Naive thymus-derived CD4-positive, alpha-beta T cell (primary cell): ENCODE measurements around the gene CNN2. TPM values are rescaled to one million over a fixed set of nuclear protein-coding genes. Genes with fewer than 3 reads are reported as not detected.
A peak's percentile ranks its signal among the peaks of the same experiment; 100 is the strongest.

Source experiments
- ATAC-seq: fragments of 150-1000 bp; cut with Tn5 transposase; 2 replicates; pipeline ENCODE4 v1.10.0; 2021; ENCODE audit warnings: mild to moderate bottlenecking, moderate library complexity
- CTCF ChIA-PET: fragments of 350-600 bp; sonication (Branson Sonifier 250); formaldehyde crosslinking; loops from one replicate; lab custom pipeline; 2021; ENCODE audit warnings: antibody characterized with exemption; lab: Charles Lee
- POLR2A ChIA-PET: fragments of 350-600 bp; sonication (Branson Sonifier 250); formaldehyde crosslinking; loops from one replicate; lab custom pipeline; 2021; ENCODE audit warnings: antibody characterized with exemption, inconsistent platforms; lab: Charles Lee
- DNase-seq, 9 donors: peaks; one replicate each; pipeline versions ENCODE4 v3.0.0 to v3.0.0-alpha.2; 2020 to 2022; ENCODE audit warnings: mixed read lengths in 1 of 9
- H3K27ac ChIP-seq: one replicate; pipeline ENCODE4 v1.7.0; 2013; ENCODE audit warnings: mild to moderate bottlenecking, low read depth, low read length, moderate library complexity
- H3K27me3 ChIP-seq, 2 donors: one replicate each; pipeline ENCODE4 v1.7.0; 2013; ENCODE audit warnings: low read length in 2 of 2, mild to moderate bottlenecking in 2 of 2, moderate library complexity in 2 of 2; ENCODE audit not compliant: control insufficient read depth in 2 of 2, insufficient read depth in 2 of 2
- H3K36me3 ChIP-seq, 3 experiments: 1 replicate in 2 of 3; 2 replicates in 1 of 3; pipeline ENCODE4 v1.7.0; 2013; ENCODE audit warnings: low read length in 3 of 3, mild to moderate bottlenecking in 3 of 3, moderate library complexity in 1 of 3; ENCODE audit not compliant: insufficient read depth in 3 of 3, control insufficient read depth in 2 of 3
- H3K4me1 ChIP-seq, 2 donors: one replicate each; pipeline ENCODE4 v1.7.0; 2013; ENCODE audit warnings: low read length in 2 of 2, mild to moderate bottlenecking in 2 of 2, moderate library complexity in 1 of 2; ENCODE audit not compliant: control insufficient read depth in 2 of 2, insufficient read depth in 2 of 2
- H3K4me3 ChIP-seq: 2 replicates; pipeline ENCODE4 v1.7.0; 2013; ENCODE audit warnings: mild to moderate bottlenecking, low read length
- H3K9me3 ChIP-seq, 3 experiments: 1 replicate in 2 of 3; 2 replicates in 1 of 3; pipeline ENCODE4 v1.7.0; 2013; ENCODE audit warnings: low read length in 3 of 3; ENCODE audit not compliant: control insufficient read depth in 2 of 3
- H3K27ac Mint-ChIP-seq, 9 donors: one replicate each; pipeline ENCODE4 v1.8.0; 2020 to 2022; ENCODE audit warnings: mixed read lengths in 9 of 9, mild to moderate bottlenecking in 8 of 9, moderate library complexity in 5 of 9, inconsistent platforms in 2 of 9
- H3K27me3 Mint-ChIP-seq, 5 donors: one replicate each; pipeline ENCODE4 v1.8.0; 2021 to 2022; ENCODE audit warnings: mixed read lengths in 5 of 5, mild to moderate bottlenecking in 1 of 5
- H3K36me3 Mint-ChIP-seq, 5 donors: one replicate each; pipeline ENCODE4 v1.8.0; 2020 to 2022; ENCODE audit warnings: mixed read lengths in 5 of 5, mild to moderate bottlenecking in 3 of 5, inconsistent platforms in 1 of 5
- H3K4me1 Mint-ChIP-seq, 7 donors: one replicate each; pipeline ENCODE4 v1.8.0; 2020 to 2022; ENCODE audit warnings: mixed read lengths in 7 of 7, mild to moderate bottlenecking in 3 of 7, inconsistent platforms in 1 of 7
- H3K4me3 Mint-ChIP-seq, 10 donors: one replicate each; pipeline ENCODE4 v1.8.0; 2020 to 2022; ENCODE audit warnings: mild to moderate bottlenecking in 10 of 10, mixed read lengths in 10 of 10, moderate library complexity in 6 of 10, inconsistent platforms in 2 of 10
- H3K9me3 Mint-ChIP-seq, 11 donors: one replicate each; pipeline ENCODE4 v1.8.0; 2020 to 2022; ENCODE audit warnings: mixed read lengths in 11 of 11, mild to moderate bottlenecking in 4 of 11, inconsistent platforms in 1 of 11, moderate library complexity in 1 of 11
- intact Hi-C, 2 donors: fragments of 100-400 bp; cut with micrococcal nuclease; formaldehyde crosslinking; loops; one replicate each; pipeline ENCODE4 v1.15.1; 2023
- polyA plus RNA-seq, 2 donors: library from polyadenylated mRNA; unstranded; fragments of 300-500 nt; fragmentation: Illumina TruSeq; gene quantifications; one replicate each; pipeline ENCODE4 v1.2.3, GENCODE V29; 2021
- total RNA-seq, 6 experiments: library from RNA in 5 of 6; stranded (reverse) in 5 of 6; gene quantifications; 1 replicate in 5 of 6; 2 replicates in 1 of 6; pipeline ENCODE4 v1.2.3 and lab custom pipeline; 2021 to 2026

Gene CNN2
- total and polyA plus RNA-seq, 7 experiments from 2014 or later = 234 to 704 (median 326) TPM

DNA sequence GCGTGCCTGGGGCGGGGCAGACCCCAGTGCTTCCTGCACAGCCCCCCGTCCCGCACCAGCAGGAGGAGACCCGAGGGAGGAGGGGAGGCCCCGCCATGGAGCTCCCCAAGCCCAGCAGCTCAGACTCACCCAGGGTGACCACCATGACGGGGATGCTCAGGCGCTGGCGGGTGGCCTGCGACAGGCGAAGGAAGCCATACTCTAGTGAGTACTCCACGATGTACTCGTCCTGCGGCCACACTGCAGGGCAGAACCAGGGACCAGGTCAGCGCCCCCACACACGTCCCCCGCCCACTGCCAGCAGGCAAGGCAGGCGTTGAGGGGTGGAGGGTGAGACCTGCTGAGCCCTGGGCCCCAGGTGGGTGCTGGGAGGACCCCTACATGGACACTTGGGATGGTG lies 14.1 kb upstream of the CNN2 start:
- no peak overlapping the region for H3K4me3 ChIP-seq
- Mint-ChIP-seq H3K9me3 (no peaks in the 10 kb centered on the region), H3K36me3 (peaks cover 0 to 3% (median 0%) of the 10 kb centered on the region in 5 donors), H3K4me3 (no peak overlapping the region), H3K27ac (no peak overlapping the region), H3K4me1 (peaks cover 0 to 16% (median 11%) of the 10 kb centered on the region in 7 donors), H3K27me3 (no peaks in the 10 kb centered on the region)
- H3K27me3 ChIP-seq = no peaks in the 10 kb centered on the region
- ChIA-PET POLR2A (interaction anchor here (0.9 to 1.7 kb wide), 3 partner anchors 9 to 202 kb away, joined by 3 to 4 read pairs (median 4); partner anchors contain the start of genes ARHGAP45 and RNU6-2), CTCF (interaction anchor here (0.7 kb wide), 1 partner anchor 11 kb away, joined by 3 read pairs; no protein-coding TSS in a partner anchor)
- intact Hi-C loops = no loop called here
- DNase-seq (no peak), ATAC-seq (no peak)
- no peak overlapping the region for H3K27ac ChIP-seq
- no peaks in the 10 kb centered on the region for H3K9me3 ChIP-seq
- peaks cover 7 to 12% of the 10 kb centered on the region in 2 donors for H3K4me1 ChIP-seq
- peaks cover 0 to 67% (median 0%) of the 10 kb centered on the region in 3 experiments for H3K36me3 ChIP-seq

DNA sequence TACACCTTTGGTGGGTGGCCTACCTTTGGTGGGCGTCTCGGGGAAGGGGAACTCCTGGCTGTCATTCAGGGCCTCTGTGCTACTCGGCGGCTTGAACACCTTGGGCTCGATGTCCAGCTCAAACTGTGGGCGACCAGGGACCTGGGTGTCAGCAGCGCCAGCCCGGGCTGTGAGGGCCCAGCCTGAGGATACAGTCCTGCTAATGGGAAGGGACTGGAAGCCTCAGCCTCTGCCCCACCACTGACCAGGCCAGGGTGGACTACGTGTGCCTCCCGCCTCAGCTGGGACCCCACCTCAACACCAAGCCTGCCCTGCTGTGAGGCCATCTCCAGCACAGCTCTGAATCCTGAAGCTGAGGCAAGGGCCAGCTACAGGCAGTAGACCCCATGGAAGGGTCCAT lies 13.2 kb upstream of the CNN2 start:
- intact Hi-C loops = no loop called here
- Histone ChIP-seq H3K4me3 (no peak overlapping the region), H3K27ac (no peak overlapping the region), H3K9me3 (no peaks in the 10 kb centered on the region), H3K27me3 (no peaks in the 10 kb centered on the region), H3K4me1 (peaks cover 16 to 21% of the 10 kb centered on the region in 2 donors), H3K36me3 (peaks cover 0 to 67% (median 0%) of the 10 kb centered on the region in 3 experiments)
- ATAC-seq = no peak
- DNase-seq = no peak
- H3K27ac Mint-ChIP-seq = no peak overlapping the region
- H3K4me1 Mint-ChIP-seq = peaks cover 5 to 25% (median 14%) of the 10 kb centered on the region in 7 donors
- ChIA-PET POLR2A (interaction anchor here (0.9 to 1.7 kb wide), 3 partner anchors 8 to 201 kb away, joined by 3 to 4 read pairs (median 4); partner anchors contain the start of genes ARHGAP45 and RNU6-2), CTCF (interaction anchor here (1.3 kb wide), 1 partner anchor 150 kb away, joined by 3 read pairs; no protein-coding TSS in a partner anchor)
- H3K36me3 Mint-ChIP-seq = peaks cover 0 to 3% (median 0%) of the 10 kb centered on the region in 5 donors
- no peaks in the 10 kb centered on the region for H3K27me3 Mint-ChIP-seq
- no peaks in the 10 kb centered on the region for H3K9me3 Mint-ChIP-seq
- no peak overlapping the region for H3K4me3 Mint-ChIP-seq

DNA sequence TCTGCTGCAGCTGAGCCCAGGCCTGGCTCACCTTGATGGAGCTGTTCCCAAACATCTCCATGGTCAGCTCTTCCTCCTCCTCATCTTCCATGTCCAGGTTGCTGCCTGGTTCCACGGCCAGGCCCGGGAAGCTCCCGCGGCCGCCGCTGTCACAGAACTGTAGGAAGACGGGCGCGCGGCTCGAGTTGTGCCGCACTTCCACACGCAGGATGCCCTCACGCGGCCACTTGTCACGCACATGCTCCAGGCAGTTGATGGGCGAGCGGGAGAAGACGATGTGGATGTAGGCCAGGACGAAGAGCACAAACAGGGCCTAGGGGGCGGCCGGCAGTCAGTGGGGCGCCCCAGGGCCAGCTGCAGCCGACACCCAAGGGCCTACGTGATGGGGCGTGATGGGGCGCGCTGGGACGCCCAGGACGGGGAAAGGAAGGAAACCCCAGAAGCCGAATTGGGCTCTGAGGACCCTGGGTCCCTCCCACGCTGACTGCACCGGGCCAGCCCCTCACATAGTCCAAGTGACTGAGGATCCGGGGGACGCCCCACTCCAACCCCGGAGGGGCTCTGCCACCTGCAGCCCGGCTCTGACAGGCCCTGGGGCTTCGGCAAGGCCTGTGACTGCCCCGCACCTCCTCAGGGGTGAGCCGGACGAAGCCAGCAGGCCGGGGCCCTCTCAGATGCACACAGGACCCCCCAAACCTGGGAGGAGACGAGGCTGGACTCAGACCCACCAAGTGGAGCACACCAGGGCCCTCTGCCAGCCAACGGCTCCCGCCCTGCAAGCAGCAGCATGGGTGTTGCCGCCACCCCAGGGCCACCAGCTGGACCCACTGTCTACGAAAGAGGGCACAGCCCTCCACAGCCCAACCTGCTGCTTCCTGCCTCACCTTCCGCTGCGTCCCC lies 12.0 kb upstream of the CNN2 start:
- peaks cover 26 to 33% of the 10 kb centered on the region in 2 donors for H3K4me1 ChIP-seq
- no peaks in the 10 kb centered on the region for H3K27me3 Mint-ChIP-seq
- ChIA-PET POLR2A (interaction anchor here (1.4 to 1.7 kb wide), 3 partner anchors 9 to 255 kb away, joined by 3 to 6 read pairs (median 4); partner anchors contain the start of genes ARHGAP45 and CIRBP), CTCF (interaction anchor here (1.3 kb wide), 1 partner anchor 151 kb away, joined by 3 read pairs; no protein-coding TSS in a partner anchor)
- peaks cover 0 to 3% (median 0%) of the 10 kb centered on the region in 5 donors for H3K36me3 Mint-ChIP-seq
- intact Hi-C loops = no loop called here
- peaks cover 9 to 37% (median 18%) of the 10 kb centered on the region in 7 donors for H3K4me1 Mint-ChIP-seq
- H3K27me3 ChIP-seq = no peaks in the 10 kb centered on the region
- no peaks in the 10 kb centered on the region for H3K9me3 ChIP-seq
- ATAC-seq (no peak), DNase-seq (no peak)
- no peak overlapping the region for H3K27ac ChIP-seq
- H3K9me3 Mint-ChIP-seq = no peaks in the 10 kb centered on the region
- no peak overlapping the region for H3K4me3 ChIP-seq
- H3K27ac Mint-ChIP-seq = peak overlapping the region in 1 of 9 donors; percentile 70
- no peak overlapping the region for H3K4me3 Mint-ChIP-seq
- H3K36me3 ChIP-seq = peaks cover 0 to 64% (median 0%) of the 10 kb centered on the region in 3 experiments

DNA sequence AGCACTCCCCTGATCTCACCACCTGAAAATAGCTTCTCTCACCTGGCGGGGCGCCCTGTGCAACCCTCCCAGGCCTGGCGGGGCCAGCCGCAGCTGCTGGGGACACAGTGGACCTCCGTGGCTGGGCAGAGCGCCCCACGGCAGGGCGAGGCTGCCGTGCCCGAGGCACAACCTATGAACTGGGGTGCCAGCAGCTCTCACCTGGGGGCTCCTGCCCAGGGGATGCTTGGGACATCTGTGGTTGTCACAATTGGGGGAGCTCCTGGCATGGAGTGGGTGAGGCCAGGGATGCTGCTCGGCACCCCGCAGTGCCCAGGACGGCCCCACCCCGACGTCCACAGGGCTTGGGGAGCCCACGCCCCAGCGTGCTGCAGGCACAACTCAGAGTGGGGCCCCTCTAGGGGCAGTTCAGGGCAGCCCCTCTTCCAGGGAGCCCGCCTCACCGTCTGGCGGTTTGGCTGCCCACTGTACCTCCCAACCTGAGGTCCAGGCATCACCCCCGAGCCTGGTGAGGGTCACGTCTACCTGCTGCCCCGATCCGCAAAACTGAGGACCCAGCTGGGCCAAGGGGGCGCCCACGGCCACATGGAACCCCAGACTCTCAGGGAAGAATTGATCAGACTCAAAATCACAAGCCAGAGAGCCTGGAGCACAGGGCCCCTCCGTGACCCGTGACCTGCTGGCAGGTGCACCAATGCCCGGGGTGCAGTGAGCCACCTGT lies 11.2 kb upstream of the CNN2 start:
- POLR2A ChIA-PET = interaction anchor here (1.2 to 18.2 kb wide), 5 partner anchors 8 to 254 kb away, joined by 3 to 342 read pairs (median 6); partner anchors contain the start of genes ABCA7, CIRBP and CNN2

DNA sequence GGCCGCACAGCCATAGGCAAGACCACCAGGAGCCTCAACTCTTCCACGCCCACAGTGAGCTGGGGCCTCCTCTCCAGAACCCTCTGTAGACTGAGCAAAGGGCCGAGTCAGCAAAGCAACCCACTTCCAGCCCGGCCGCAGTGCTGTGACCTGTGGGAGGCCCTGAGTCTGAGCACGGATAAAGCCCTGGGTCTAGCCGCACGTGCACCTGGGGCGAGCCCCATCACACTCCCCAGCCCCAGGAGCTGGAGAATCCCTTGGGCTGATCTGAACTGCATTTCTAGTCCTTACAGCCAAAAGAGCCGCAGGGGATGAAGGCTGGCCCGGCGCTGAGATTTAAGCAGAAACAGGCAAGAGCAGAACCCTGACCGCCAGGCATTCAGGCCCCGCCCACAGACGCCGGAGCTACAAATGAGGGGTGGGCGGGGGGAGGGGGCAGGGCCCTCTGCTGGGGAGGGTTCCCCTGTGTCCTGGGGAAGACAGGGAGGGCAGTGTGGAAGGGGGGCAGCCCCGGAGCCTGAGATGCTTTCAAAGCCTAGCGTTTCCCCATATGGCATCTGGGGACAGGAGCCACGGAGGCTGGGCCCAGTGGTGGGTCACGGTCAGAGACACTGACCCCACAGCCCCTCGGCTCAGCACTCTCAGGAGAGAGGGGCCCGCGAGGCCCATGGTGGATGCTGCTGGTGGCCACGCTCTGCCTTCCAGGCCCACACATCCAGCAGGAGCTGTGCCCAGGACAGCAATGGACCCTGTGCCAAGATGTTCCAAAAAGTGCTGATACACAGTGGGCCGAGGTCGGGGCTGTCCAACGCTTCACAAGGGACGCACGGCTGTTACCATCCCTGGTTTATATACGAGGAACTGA lies 10.4 kb upstream of the CNN2 start:
- H3K36me3 Mint-ChIP-seq = peaks cover 0 to 6% (median 0%) of the 10 kb centered on the region in 5 donors

More for the DNA sequence above, 11.2 kb upstream of the CNN2 start:
- no peak overlapping the region for H3K4me3 ChIP-seq
- intact Hi-C loops = no loop called here
- ATAC-seq = no peak
- no peaks in the 10 kb centered on the region for H3K9me3 ChIP-seq
- H3K36me3 ChIP-seq = peaks cover 0 to 56% (median 0%) of the 10 kb centered on the region in 3 experiments
- Mint-ChIP-seq H3K36me3 (peaks cover 0 to 6% (median 0%) of the 10 kb centered on the region in 5 donors), H3K9me3 (no peaks in the 10 kb centered on the region), H3K4me1 (peaks cover 9 to 42% (median 22%) of the 10 kb centered on the region in 7 donors), H3K4me3 (peak overlapping the region in 1 of 10 donors; percentile 59), H3K27ac (peak overlapping the region in 1 of 9 donors; percentile 38), H3K27me3 (no peaks in the 10 kb centered on the region)
- no peaks in the 10 kb centered on the region for H3K27me3 ChIP-seq
- H3K27ac ChIP-seq = no peak overlapping the region
- CTCF ChIA-PET = interaction anchor here (0.5 kb wide), 1 partner anchor 16 kb away, joined by 5 read pairs; no protein-coding TSS in a partner anchor
- peaks cover 26 to 41% of the 10 kb centered on the region in 2 donors for H3K4me1 ChIP-seq
- DNase-seq = no peak

More for the DNA sequence above, 10.4 kb upstream of the CNN2 start:
- Histone ChIP-seq H3K9me3 (no peaks in the 10 kb centered on the region), H3K4me3 (no peak overlapping the region), H3K36me3 (peaks cover 0 to 48% (median 0%) of the 10 kb centered on the region in 3 experiments), H3K27ac (no peak overlapping the region), H3K27me3 (no peaks in the 10 kb centered on the region), H3K4me1 (peaks cover 26 to 41% of the 10 kb centered on the region in 2 donors)
- CTCF ChIA-PET = no interaction called here
- Mint-ChIP-seq H3K27me3 (no peaks in the 10 kb centered on the region), H3K9me3 (peaks cover 0 to under 1% (median 0%) of the 10 kb centered on the region in 11 donors), H3K27ac (peak overlapping the region in 3 of 9 donors; percentile 12 to 48 (median 38)), H3K4me3 (peak overlapping the region in 3 of 10 donors; percentile 59 to 97 (median 87)), H3K4me1 (peaks cover 9 to 42% (median 22%) of the 10 kb centered on the region in 7 donors)
- DNase-seq (no peak), ATAC-seq (no peak)
- intact Hi-C loops = no loop called here
- POLR2A ChIA-PET = interaction anchor here (0.8 to 18.2 kb wide), 7 partner anchors 9 to 253 kb away, joined by 3 to 495 read pairs (median 4); partner anchors contain the start of genes ABCA7, CIRBP and CNN2
